ENCODE data around the gene GEN1. TPM values are rescaled to one million over a fixed set of nuclear protein-coding genes. Genes with fewer than 3 reads are reported as not detected.
"Not testable (repeated sequence)": the region's sequence is repeated elsewhere in the genome, so short reads cannot be mapped to it uniquely, and the experiment has no call there.

GEN1 gene
- total RNA-seq, 2 donors from 2014 or later: 13.5 to 26.3 TPM

- peak; percentile 81 for ATAC-seq
- intact Hi-C loops (cut with DNase I, micrococcal nuclease): no loop called here
- no peak for DNase-seq
These were observed 61.7 kb downstream of the GEN1 start for GRCh38 chr2:17815468-17816184.

DNA sequence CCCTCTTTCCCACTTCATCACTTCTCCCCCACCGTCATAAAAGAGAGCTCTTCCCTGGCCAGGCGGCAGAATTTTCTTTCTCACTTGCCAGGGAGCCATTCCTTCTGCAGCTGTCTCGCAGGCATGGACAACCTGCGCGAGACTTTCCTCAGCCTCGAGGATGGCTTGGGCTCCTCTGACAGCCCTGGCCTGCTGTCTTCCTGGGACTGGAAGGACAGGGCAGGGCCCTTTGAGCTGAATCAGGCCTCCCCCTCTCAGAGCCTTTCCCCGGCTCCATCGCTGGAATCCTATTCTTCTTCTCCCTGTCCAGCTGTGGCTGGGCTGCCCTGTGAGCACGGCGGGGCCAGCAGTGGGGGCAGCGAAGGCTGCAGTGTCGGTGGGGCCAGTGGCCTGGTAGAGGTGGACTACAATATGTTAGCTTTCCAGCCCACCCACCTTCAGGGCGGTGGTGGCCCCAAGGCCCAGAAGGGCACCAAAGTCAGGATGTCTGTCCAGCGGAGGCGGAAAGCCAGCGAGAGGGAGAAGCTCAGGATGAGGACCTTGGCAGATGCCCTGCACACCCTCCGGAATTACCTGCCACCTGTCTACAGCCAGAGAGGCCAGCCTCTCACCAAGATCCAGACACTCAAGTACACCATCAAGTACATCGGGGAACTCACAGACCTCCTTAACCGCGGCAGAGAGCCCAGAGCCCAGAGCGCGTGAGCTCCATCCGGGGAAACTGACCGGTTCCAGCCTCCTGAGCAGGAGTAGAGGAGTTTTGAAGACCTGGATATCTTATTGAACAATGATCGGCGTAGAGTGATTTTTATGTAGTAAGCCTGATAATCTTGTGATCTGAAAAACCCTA is 62.7 kb downstream of the GEN1 start, which contains the start of gene MSGN1:
MSGN1 (plus strand) TSS at position 65 of the 850 bp plus-strand sequence; CDS start at position 124, 59 bp downstream.
- DNase-seq: no peak
- intact Hi-C loops (cut with DNase I, micrococcal nuclease): no loop called here
- ATAC-seq: no peak

- DNase-seq: no peak
- ATAC-seq: no peak
- intact Hi-C loops (cut with DNase I, micrococcal nuclease): no loop called here
These were observed 64.4 kb downstream of the GEN1 start for GRCh38 chr2:17818235-17818815.

DNA sequence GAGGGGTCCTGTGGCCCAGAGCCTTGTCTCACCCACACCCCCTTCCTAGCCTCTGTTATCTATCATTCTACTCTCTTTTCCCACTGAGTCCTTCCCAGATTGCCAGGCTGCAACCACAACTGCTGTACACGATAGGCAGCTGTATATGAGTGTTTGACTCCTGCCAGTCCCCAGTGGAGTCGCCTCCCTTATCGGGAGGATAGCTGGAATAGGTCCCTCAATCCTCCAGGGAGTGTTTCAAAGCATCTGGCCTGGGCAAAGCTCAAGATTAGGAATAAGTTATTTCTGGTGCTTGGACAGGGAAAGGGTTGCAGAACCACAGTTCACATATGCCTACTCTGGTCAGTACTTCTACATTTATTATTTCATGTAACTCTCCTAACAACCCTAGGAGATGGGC is 67.1 kb downstream of the GEN1 start:
- intact Hi-C loops (cut with DNase I, micrococcal nuclease): no loop called here
- ATAC-seq (no peak), DNase-seq (no peak)

DNA sequence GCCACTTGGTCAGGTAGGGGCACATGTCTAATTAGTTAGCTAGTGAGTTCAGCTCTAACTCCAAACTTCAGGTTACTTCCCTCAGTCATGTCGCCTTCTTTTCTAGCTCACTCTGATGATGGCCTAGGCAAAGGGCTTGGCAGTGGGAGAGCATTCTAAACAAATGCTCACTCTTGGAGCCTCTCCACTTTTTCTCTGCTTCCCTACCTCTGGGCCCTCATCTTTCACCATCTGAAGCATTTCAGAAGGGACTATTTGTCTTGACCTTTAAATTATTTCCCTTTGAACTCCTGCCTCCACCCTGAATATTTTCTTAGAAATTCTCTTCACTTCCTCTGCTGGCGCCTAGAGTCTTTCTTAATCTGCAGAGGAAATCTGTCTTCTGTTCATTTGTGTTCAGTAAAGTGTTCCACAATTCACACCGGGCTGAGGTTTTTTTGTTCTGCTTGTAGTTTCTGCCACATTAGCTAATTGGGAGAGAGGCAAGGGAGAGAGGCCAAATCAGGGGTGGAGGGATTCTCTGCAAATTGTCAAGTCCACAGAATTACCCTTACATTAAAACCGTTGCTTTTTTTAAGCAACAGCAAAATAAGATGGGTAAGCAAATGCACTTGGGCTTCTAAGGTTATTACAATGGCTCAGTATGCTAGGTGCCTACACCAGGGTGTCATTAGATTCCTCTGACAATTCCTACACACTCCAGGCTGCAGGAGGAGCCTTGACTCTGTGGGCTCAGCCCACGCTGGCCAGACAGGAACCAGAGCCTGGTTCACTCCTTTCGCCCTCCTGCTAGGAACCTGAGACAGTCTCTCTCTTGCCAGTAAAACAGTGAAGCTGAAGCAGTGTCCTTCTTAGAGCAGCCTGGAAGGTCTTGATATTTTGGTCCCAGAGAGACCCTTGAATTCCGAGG is 67.9 kb downstream of the GEN1 start:
- intact Hi-C loops (cut with DNase I, micrococcal nuclease): no loop called here
- ATAC-seq (no peak), DNase-seq (no peak)

- no peak for ATAC-seq
- DNase-seq: no peak
- intact Hi-C loops (cut with DNase I, micrococcal nuclease): no loop called here
These were observed 68.6 kb downstream of the GEN1 start for GRCh38 chr2:17822445-17823117.

- DNase-seq; ATAC-seq; intact Hi-C loops (cut with DNase I, micrococcal nuclease): not testable (repeated sequence)
These were observed 69.7 kb downstream of the GEN1 start for GRCh38 chr2:17823646-17824045.

DNA sequence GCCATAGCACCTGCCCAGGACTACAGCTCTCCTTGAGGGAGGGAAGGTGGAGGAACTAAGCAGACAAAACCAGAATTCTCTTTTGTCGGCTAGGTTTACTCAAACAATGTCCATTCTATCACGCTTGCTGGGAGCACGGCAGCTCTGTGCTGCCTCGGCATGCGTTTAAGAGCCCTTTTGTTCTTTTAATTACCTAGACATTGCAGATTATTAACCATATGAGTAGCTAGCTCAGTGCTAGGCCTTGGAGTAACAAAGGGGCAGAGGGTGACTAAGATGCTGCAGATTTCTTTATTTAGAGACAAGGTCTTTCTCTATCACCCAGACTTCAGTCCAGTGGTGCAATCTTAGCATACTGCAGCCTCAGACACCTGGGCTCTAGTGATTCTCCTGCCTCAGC is 73.4 kb downstream of the GEN1 start:
- intact Hi-C loops (cut with DNase I, micrococcal nuclease): no loop called here
- ATAC-seq (peak; percentile 73), DNase-seq (no peak)

- ATAC-seq (no peak), DNase-seq (no peak)
- intact Hi-C loops (cut with DNase I, micrococcal nuclease): no loop called here
These were observed 73.8 kb downstream of the GEN1 start for GRCh38 chr2:17827785-17828184.

GRCh38 chr2:17830053-17831034 is 76.4 kb downstream of the GEN1 start:
- intact Hi-C loops (cut with DNase I, micrococcal nuclease): loop anchor here in 1 of 2 donors (10.0 kb wide), 1 partner anchor 106 kb away; no protein-coding TSS in a partner anchor
- ATAC-seq (peak; percentile 96), DNase-seq (peak; percentile 74 to 85)

DNA sequence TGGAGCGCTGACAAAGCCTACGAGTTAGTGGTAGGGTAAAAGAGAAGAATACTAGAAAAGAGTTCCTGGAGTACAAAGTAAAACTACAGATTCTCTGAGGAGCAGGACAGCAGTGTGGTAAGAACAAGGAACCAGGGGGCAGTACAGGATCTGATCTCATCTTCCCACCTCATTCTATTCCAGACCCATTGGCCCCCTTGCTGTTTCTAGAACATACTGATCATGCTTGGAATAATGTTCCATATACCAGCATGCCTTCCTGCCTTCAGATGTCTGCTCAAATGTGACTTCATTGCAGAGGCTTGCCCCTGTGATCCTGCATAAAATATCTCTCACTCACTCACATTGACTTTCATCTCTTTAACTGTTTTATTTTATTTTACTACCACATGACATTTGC is 81.6 kb downstream of the GEN1 start:
- intact Hi-C loops (cut with DNase I, micrococcal nuclease): loop anchor here in 1 of 2 donors (10.0 kb wide), 1 partner anchor 111 kb away; no protein-coding TSS in a partner anchor
- DNase-seq (no peak), ATAC-seq (no peak)

Other genes with a start within 250 kb of the GEN1 start
- gene RAD51AP2, start 235.7 kb upstream of the GEN1 start, total RNA-seq: not detected
- 1 to 10 TPM; 3.6 to 5.6 TPM for gene VSNL1, start 213.4 kb upstream of the GEN1 start, total RNA-seq
- 10 to 100 TPM; 23.3 to 25.3 TPM for gene SMC6, start 328 bp upstream of the GEN1 start, total RNA-seq
- gene MSGN1, start 62.3 kb downstream of the GEN1 start, total RNA-seq: not detected
- gene KCNS3, start 124.5 kb downstream of the GEN1 start, total RNA-seq: 10 to 100 TPM; 19.0 to 21.2 TPM